Ishikawa (cell line): ENCODE measurements around the gene SLX4.

Experiments used
- CEBPB ChIP-seq: IDR thresholded peaks from 2 replicates; pipeline ENCODE4 v1.6.1; 2012
- CREB1 ChIP-seq: IDR thresholded peaks from 2 replicates; pipeline ENCODE4 v1.6.1; 2012; ENCODE audit warnings: low read depth
- EGR1 ChIP-seq: IDR thresholded peaks from 2 replicates; pipeline ENCODE4 v1.6.1; 2012
- EP300 ChIP-seq: IDR thresholded peaks from 2 replicates; pipeline ENCODE4 v1.6.1; 2012; ENCODE audit warnings: borderline replicate concordance
- FOXM1 ChIP-seq: IDR thresholded peaks from 2 replicates; pipeline ENCODE4 v1.6.1; 2012; ENCODE audit warnings: low read depth, borderline replicate concordance
- NFIC ChIP-seq: IDR thresholded peaks from 2 replicates; pipeline ENCODE4 v1.6.1; 2012
- RAD21 ChIP-seq: IDR thresholded peaks from 2 replicates; pipeline ENCODE4 v1.6.1; 2012; ENCODE audit warnings: low read depth
- TAF1 ChIP-seq: IDR thresholded peaks from 2 replicates; pipeline ENCODE4 v1.6.1; 2012; ENCODE audit warnings: low read depth, mild to moderate bottlenecking
- TCF12 ChIP-seq: IDR thresholded peaks from 2 replicates; pipeline ENCODE4 v1.6.1; 2012; ENCODE audit warnings: low read depth
- TEAD4 ChIP-seq: IDR thresholded peaks from 2 replicates; pipeline ENCODE4 v1.6.1; 2012
- YY1 ChIP-seq: IDR thresholded peaks from 2 replicates; pipeline ENCODE4 v1.6.1; 2012; ENCODE audit warnings: low read depth
- ZBTB7A ChIP-seq: IDR thresholded peaks from 2 replicates; pipeline ENCODE4 v1.6.1; 2012; ENCODE audit warnings: low read depth
- TF ChIP-seq, protein P1 (sequence below): IDR thresholded peaks from 2 replicates; pipeline ENCODE4 v1.6.1; 2012; ENCODE audit warnings: low read depth, mild to moderate bottlenecking
- TF ChIP-seq, protein P2 (sequence below): IDR thresholded peaks from 2 replicates; pipeline ENCODE4 v1.6.1; 2012
- TF ChIP-seq, protein P3 (sequence below): IDR thresholded peaks from 2 replicates; pipeline ENCODE4 v1.6.1; 2012

The SLX4 gene

DNA sequence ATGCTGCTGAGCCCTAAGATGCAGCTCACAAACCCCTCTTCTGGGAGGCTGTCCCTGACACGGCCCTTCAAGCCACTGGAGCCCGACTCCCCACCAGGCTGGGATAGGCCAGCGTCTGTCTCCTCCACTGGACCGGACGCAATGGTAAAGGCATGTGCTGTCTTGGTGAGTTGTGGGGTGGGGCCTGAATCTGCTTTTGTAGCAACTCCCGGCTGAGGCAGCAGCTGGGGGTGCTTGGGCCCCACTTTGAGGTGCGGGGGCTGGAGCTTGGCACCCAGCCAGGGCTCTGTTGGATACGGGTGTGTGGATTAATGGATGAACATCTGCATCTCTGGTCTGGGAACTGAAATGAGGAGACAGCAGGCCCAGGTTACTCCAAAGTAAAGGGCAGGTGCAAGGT lies 30.7 kb downstream of the SLX4 start:
- TF ChIP-seq NFIC, result peak; percentile 17; the same call in 1 of the 2 replicates
- no peak for TF ChIP-seq RAD21

DNA sequence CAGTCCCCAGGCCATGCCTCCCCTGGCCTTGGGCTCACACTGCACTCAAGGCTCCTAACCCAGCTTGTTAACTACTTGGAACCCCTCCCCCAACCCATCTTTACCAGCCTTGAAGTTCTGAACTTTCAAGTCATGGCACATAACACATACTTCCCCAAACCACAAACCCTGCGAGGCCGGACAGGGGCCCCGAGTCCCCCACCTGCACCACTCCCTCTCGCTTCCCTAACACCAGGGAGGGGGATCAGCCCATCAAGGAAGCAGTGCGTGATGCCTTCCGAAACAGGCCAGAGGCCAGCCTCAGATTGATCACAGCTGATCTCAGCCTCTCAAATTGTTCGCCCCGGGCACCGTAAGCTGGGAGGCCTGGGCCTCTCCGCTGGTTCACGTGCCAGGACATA lies 31.2 kb downstream of the SLX4 start:
- TF ChIP-seq FOXM1 (no peak), CREB1 (no peak), CEBPB (no peak), TCF12 (no peak), NFIC (no peak), EP300 (no peak), RAD21 (no peak), ZBTB7A (no peak), TAF1 (no peak), YY1 (no peak), TEAD4 (no peak), EGR1 (no peak)
- TF ChIP-seq, protein P1, sequence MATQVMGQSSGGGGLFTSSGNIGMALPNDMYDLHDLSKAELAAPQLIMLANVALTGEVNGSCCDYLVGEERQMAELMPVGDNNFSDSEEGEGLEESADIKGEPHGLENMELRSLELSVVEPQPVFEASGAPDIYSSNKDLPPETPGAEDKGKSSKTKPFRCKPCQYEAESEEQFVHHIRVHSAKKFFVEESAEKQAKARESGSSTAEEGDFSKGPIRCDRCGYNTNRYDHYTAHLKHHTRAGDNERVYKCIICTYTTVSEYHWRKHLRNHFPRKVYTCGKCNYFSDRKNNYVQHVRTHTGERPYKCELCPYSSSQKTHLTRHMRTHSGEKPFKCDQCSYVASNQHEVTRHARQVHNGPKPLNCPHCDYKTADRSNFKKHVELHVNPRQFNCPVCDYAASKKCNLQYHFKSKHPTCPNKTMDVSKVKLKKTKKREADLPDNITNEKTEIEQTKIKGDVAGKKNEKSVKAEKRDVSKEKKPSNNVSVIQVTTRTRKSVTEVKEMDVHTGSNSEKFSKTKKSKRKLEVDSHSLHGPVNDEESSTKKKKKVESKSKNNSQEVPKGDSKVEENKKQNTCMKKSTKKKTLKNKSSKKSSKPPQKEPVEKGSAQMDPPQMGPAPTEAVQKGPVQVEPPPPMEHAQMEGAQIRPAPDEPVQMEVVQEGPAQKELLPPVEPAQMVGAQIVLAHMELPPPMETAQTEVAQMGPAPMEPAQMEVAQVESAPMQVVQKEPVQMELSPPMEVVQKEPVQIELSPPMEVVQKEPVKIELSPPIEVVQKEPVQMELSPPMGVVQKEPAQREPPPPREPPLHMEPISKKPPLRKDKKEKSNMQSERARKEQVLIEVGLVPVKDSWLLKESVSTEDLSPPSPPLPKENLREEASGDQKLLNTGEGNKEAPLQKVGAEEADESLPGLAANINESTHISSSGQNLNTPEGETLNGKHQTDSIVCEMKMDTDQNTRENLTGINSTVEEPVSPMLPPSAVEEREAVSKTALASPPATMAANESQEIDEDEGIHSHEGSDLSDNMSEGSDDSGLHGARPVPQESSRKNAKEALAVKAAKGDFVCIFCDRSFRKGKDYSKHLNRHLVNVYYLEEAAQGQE, result no peak
- TF ChIP-seq, protein P2, sequence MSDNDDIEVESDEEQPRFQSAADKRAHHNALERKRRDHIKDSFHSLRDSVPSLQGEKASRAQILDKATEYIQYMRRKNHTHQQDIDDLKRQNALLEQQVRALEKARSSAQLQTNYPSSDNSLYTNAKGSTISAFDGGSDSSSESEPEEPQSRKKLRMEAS, result no peak
- TF ChIP-seq, protein P3, sequence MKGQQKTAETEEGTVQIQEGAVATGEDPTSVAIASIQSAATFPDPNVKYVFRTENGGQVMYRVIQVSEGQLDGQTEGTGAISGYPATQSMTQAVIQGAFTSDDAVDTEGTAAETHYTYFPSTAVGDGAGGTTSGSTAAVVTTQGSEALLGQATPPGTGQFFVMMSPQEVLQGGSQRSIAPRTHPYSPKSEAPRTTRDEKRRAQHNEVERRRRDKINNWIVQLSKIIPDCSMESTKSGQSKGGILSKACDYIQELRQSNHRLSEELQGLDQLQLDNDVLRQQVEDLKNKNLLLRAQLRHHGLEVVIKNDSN, result no peak

DNA sequence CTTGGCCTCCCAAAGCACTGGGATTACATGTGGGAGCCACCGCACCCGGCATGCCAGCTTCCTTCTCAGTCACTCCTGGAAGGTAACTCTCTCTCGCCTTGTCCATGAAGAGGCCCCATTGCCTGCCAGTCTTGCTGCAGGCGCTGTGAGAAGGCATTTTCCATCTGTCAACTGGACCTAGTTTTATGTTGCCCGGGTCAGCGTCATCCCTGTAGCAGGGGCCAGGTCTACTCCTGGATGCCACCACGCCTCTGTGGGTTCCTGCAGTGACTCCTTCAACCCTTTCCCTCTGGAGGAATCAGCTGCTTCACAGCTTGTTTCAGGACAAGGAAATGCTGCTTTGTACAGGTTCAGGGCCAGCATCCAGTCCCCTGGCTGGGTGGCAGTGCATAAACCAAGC lies 31.6 kb downstream of the SLX4 start:
- TF ChIP-seq NFIC, result no peak
- TF ChIP-seq FOXM1, result no peak
- no peak for TF ChIP-seq RAD21
- TF ChIP-seq, protein P1, result no peak
- TF ChIP-seq ZBTB7A, result no peak
- TF ChIP-seq, protein P3, result no peak
- TF ChIP-seq CEBPB, result no peak
- TF ChIP-seq TAF1, result no peak
- TF ChIP-seq CREB1, result no peak
- TF ChIP-seq TCF12, result no peak
- TF ChIP-seq EGR1, result no peak
- TF ChIP-seq YY1, result no peak
- TF ChIP-seq, protein P2, result no peak
- TF ChIP-seq TEAD4, result no peak

DNA sequence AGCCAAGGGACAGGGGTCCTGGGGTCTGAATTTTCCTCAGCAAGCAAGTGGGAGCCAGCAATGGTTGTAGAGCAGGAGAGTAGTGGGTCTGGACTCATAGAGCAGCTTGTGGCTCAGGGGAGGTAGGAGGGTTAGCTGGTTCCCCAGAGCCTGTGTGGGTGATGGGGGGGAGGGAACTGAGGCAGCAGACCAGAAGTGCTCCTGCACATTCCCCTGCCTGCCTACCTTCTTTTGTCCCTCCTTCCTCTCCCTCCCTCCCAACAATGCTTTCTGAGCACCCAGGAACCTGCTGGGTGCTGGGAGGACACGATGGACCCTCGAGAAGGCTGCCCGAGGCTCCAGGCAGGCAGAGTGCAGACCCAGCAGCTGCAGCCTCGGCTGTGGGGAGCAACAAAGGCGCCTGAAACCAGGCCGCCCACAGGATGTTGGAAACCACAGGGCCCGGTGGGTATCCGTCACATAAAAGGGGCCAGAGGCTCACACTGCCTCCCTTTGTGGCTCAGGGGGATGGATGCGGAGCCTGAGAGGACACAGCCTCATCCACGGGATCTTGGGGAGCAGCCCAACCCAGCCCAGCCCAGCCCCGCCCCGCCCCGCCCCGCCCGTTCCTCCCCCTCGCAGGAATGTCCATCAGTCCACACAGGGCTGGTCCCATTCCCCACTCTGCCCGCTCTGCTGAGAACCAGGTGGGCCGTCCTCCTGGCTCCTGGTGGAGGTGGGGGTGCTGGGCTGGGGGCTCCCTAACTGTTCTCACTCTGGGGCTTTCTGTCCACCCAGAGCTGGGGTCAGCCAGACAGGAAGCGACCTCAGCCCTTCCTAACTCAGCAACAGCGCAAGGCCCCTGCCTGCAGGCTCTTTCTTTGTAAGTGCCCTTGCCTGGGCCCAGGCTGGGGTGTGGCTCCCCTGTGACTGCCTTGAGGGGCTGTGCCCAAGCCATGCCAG lies 32.5 kb downstream of the SLX4 start:
- no peak for TF ChIP-seq YY1
- TF ChIP-seq TEAD4, result 0 out of 2 replicates have a peak, but pooled peaks have one; percentile 1
- 0 out of 2 replicates have a peak, but pooled peaks have one; percentile 37 for TF ChIP-seq ZBTB7A
- TF ChIP-seq TCF12, result no peak
- no peak for TF ChIP-seq RAD21
- TF ChIP-seq EGR1, result no peak

DNA sequence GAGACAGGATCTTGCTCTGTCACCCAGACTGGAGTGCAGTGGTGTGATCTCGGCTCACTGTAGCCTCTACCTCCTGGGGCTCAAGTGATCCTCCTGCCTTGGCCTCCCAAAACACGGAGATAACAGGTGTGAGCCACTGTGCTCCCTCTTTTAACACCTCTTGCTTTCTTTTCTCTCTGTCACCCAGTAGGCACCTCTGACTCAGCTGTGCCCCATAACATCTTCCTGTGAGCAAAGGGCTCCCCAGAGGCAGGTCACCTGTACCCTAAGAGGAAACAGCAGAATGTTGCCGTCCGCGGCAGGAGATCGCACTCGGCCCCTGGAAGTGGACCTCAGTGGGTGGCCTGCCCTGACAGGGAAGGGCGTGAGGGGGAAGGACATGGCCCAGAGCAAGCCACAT lies 33.3 kb downstream of the SLX4 start:
- TF ChIP-seq, protein P3, result no peak
- TF ChIP-seq EP300 (no peak), ZBTB7A (no peak), RAD21 (no peak), TCF12 (no peak)
- TF ChIP-seq, protein P2, result no peak
- TF ChIP-seq, protein P1, result no peak
